Activated naive CD8-positive, alpha-beta T cell treated with anti-CD3 and anti-CD28 coated beads, Interleukin-2, amount 50 U/mL, for 24 hours (primary cell): ENCODE results near the gene CEP131.

Source experiments
- ATAC-seq: fragments of 150-1000 bp; cut with Tn5 transposase; one replicate; pipeline ENCODE4 v1.10.0; 2021
- DNase-seq: peaks from one replicate; pipeline ENCODE4 v3.0.0; 2021
- H3K27ac Mint-ChIP-seq: one replicate; pipeline ENCODE4 v1.8.0; 2021; ENCODE audit warnings: mild to moderate bottlenecking, mixed read lengths
- H3K27me3 Mint-ChIP-seq: one replicate; pipeline ENCODE4 v1.8.0; 2021; ENCODE audit warnings: mixed read lengths
- H3K36me3 Mint-ChIP-seq: one replicate; pipeline ENCODE4 v1.8.0; 2021; ENCODE audit warnings: low read depth, mixed read lengths
- H3K4me1 Mint-ChIP-seq: one replicate; pipeline ENCODE4 v1.8.0; 2021; ENCODE audit warnings: mixed read lengths
- H3K4me3 Mint-ChIP-seq: one replicate; pipeline ENCODE4 v1.8.0; 2021; ENCODE audit warnings: mild to moderate bottlenecking, moderate library complexity, mixed read lengths
- H3K9me3 Mint-ChIP-seq: one replicate; pipeline ENCODE4 v1.8.0; 2021; ENCODE audit warnings: mixed read lengths

The CEP131 gene

DNA sequence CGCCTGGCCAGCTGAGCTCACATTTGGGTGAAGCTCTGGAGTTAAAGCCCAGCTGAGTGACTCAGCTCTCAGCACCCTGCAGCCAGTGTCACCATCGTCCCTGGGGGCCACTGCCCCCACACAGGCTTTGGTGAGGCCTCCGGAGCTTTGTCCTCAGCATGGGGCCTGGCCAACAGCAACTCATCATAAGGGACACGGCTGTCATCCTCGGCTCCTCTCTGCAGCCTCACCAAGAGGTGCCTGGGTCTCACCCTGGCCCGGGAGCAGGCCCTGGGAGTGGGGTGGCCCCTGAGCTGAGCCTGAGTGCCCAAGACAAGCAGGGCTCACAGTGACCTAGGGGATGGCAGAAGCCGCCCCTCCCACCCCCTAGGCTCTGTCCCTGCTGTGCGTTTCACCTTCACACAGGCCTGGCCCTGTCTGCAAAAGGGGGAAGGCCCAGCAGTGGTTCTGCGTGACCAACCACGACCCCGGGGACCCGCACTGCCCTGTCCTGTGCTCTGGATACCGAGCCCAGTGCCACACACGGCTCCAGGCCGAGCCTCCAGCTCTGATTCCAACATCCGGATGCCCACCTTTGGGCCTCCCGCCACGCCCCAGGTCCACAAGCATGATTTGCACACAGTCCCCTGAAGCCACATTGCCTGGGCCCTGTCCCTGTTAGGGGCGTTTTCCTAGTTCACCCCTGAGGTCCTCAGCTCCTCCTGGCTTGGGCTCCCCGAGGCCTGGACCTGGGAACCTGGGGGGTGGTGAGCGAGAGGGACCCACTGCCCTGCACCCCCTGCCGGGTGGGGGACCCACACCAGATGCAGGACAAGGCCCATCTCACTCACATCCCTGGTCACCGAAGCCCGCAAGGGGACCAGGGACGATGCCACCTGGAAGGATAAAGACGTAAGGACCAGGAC is 34.9 kb downstream of the CEP131 start:
- Mint-ChIP-seq H3K4me1 (no peaks in the 10 kb centered on the region), H3K27ac (no peak overlapping the region), H3K4me3 (no peak overlapping the region), H3K36me3 (no peaks in the 10 kb centered on the region), H3K9me3 (no peaks in the 10 kb centered on the region), H3K27me3 (peaks cover 5% of the 10 kb centered on the region)
- DNase-seq (no peak), ATAC-seq (no peak)

DNA sequence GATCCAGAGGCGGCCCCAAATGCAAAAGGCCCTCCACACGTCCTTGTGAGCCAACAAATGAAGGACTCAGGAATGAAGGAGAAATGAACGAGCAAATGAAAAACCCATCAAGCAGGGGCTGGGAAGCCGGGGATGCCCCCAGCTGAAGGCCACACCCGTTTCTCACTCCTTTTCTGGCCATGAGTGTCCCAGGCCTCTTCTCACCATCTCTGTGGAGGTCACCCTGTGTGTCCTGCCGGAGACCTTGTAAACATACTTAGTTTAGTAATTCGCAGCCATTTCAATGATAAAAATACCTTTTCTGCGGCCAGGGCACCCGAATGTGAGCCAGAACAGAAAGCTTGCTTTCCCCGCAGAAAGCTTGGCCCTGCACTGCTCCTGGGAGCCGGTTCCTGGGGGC is 35.6 kb downstream of the CEP131 start:
- peaks cover 5% of the 10 kb centered on the region for H3K27me3 Mint-ChIP-seq
- H3K9me3 Mint-ChIP-seq = no peaks in the 10 kb centered on the region
- H3K27ac Mint-ChIP-seq = no peak overlapping the region
- DNase-seq = no peak
- H3K4me1 Mint-ChIP-seq = no peaks in the 10 kb centered on the region
- H3K4me3 Mint-ChIP-seq = no peak overlapping the region
- H3K36me3 Mint-ChIP-seq = no peaks in the 10 kb centered on the region
- ATAC-seq = no peak

DNA sequence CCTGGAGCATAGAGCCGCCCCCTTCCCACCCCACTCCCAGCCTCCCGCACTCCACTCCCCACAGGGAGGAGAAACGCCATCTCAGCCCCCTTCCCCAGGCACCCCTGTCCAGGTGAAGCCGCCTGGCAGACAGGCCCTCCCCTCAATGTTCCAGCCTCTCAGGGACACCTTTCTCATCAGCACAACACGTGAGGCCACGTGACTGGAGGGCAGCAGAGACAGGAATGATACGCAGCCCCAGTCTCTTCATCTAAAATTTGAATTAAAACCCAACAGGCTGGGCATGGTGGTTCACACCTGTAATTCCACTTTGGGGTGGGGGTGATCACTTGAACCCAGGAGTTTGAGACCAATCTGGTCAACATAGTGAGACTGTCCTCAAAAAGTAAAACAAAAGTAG is 36.6 kb downstream of the CEP131 start:
- DNase-seq (no peak), ATAC-seq (no peak)
- no peak overlapping the region for H3K4me3 Mint-ChIP-seq
- H3K4me1 Mint-ChIP-seq = no peaks in the 10 kb centered on the region
- H3K27ac Mint-ChIP-seq = no peak overlapping the region
- peaks cover 5% of the 10 kb centered on the region for H3K27me3 Mint-ChIP-seq
- no peaks in the 10 kb centered on the region for H3K36me3 Mint-ChIP-seq
- no peaks in the 10 kb centered on the region for H3K9me3 Mint-ChIP-seq

DNA sequence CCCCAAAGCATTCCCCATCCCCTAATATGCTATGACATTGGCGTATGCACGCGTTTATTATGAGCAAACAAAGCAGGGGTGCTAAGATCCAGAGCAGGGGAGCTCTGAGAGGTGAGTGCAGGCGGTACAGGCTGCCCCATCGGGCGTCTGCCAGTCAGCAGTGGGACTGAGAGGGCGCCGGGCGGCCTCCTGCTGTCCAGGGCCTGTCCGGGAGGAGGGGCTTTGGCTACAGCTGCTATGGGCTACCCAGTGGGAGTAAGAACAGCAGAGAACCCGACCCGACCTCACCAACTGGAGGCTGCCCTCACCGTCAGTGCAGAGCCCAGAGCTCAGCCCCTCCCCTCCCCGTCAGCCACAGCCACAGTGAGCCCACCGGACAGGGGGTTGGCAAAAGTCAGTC is 38.2 kb downstream of the CEP131 start:
- Mint-ChIP-seq H3K4me1 (no peaks in the 10 kb centered on the region), H3K27ac (no peak overlapping the region), H3K4me3 (no peak overlapping the region), H3K9me3 (no peaks in the 10 kb centered on the region), H3K36me3 (no peaks in the 10 kb centered on the region), H3K27me3 (peaks cover 5% of the 10 kb centered on the region)
- DNase-seq (no peak), ATAC-seq (no peak)

DNA sequence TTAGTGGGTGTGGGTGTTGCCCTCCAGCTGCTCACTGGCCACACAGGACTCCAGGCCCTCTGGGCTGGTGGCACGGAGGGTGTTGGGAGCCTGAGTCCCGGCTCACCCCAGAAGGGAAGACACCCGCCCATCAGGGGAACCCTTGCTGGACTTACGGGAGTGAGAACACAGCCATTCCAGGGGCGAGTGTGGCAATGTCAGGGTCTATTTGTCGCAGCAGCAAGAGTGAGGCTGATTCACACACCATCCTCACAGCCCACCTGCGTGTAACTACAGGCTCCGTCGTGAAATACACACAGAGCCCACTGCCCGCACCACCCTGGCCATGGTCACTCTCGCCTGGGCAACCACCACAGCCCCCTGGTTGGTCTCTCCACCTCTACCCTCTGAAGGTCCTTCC is 39.0 kb downstream of the CEP131 start:
- no peak overlapping the region for H3K27ac Mint-ChIP-seq
- ATAC-seq = no peak
- H3K4me3 Mint-ChIP-seq = no peak overlapping the region

DNA sequence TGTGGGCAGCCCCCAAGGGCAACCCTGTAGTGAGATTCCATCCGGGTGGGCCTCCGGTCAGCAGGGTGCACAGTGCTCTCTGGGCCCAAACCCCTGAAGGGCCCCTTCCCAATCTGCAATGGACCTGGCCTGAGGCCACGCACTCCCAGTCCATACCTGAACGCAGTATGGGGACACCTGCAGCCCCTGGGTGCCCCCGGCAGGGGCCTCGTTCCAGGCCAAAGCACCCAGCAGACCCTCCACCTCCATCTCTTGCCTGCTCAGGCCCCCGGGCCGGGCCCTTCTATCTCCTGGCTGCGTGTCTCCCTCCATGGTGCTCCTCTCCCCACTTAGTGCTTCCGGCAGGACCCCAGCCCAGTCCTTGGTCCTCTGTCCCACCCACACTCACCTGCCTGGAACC is 39.4 kb downstream of the CEP131 start:
- Mint-ChIP-seq H3K4me3 (no peak overlapping the region), H3K27me3 (peaks cover 5% of the 10 kb centered on the region), H3K27ac (no peak overlapping the region), H3K36me3 (no peaks in the 10 kb centered on the region), H3K4me1 (no peaks in the 10 kb centered on the region), H3K9me3 (no peaks in the 10 kb centered on the region)
- no peak for DNase-seq
- ATAC-seq = no peak

More for the DNA sequence above, 39.0 kb downstream of the CEP131 start:
- H3K27me3 Mint-ChIP-seq = peaks cover 5% of the 10 kb centered on the region
- DNase-seq = no peak
- no peaks in the 10 kb centered on the region for H3K9me3 Mint-ChIP-seq
- no peaks in the 10 kb centered on the region for H3K4me1 Mint-ChIP-seq
- no peaks in the 10 kb centered on the region for H3K36me3 Mint-ChIP-seq

DNA sequence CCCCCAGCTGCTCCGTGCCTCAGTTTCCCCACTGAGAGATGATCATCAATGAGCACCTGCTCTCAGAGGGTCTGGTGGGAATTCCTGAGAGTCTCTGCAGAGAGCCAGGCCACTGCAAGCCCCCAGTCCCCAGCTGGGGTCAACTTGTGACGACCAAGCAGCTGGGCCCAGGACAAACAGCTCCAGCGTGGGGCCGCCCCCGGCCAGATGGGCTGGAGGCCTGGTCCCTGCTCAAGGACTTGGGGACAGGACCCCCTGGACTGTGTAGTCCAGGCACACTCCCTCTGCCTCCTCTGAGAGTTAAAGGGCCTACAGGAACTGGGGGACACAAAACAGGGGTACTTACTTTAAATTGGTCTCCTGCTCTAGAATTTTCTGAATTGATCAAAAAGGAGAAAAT is 40.2 kb downstream of the CEP131 start:
- Mint-ChIP-seq H3K27me3 (peaks cover 5% of the 10 kb centered on the region), H3K9me3 (no peaks in the 10 kb centered on the region), H3K4me1 (no peaks in the 10 kb centered on the region), H3K36me3 (no peaks in the 10 kb centered on the region), H3K4me3 (no peak overlapping the region), H3K27ac (no peak overlapping the region)
- DNase-seq = no peak
- no peak for ATAC-seq

DNA sequence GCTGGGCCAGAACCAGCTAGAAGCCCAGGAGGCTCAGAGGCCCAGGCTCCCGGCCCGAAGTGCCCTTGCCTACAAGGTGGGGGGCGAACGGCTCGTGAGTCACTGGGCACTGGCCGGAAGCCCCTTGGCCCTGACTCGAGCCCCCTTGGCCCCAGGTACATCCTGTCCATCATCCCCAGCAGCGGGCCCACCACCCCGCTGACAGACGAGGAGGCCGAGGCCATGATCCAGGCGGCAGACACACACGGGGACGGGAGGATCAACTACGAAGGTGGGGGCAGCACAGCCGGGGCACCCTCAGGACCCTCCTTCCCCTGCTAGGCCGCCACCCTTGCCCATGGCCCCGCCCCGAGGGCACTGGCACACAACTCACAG is 41.0 kb downstream of the CEP131 start:
- ATAC-seq (no peak), DNase-seq (no peak)
- Mint-ChIP-seq H3K4me1 (no peaks in the 10 kb centered on the region), H3K27ac (no peak overlapping the region), H3K4me3 (no peak overlapping the region), H3K27me3 (peaks cover 5% of the 10 kb centered on the region), H3K9me3 (no peaks in the 10 kb centered on the region), H3K36me3 (no peaks in the 10 kb centered on the region)

DNA sequence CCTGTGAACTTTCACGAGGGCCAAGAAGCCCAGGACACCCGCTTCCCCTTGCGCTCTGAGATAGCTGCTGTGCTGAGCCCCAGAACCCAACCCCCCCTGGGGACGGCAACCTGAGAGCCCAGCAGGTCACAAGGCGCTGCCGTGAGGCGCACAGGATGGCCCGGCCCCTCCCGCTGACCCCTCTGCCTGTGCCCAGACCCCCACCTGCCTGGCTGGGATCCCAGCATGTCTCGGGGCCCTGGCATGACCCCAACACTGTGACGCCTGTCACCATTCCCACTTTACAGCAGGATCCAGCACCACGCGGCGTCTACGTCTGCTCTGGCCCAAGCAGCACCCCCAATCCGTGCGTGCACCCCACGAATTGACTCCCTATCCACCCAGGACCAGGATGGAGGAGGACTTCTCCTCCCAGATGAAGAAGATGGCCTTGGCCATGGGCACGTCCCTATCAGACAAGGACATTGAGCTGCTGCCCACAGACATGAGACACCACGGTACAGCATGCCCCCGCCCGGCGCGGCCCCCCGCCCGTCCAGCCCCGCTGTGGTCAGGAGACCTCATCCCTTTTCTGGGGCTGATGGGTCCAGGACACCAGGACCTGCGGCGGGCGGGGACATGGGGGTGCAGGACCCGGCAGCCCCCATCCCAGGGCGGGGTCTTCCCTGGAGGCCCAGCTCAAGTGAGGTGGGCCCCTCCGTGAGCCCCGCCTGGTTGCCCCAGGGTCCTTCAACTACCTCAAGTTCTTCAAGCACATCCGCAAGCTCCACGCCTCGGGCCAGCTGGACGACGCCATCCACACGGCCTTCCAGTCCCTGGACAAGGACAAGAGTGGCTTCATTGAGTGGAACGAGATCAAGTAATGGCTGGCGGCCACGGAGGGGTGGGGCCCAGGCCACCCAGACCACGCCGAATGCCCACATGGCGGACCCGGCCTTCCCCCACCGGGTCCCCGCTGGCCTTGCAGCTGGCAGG is 41.6 kb downstream of the CEP131 start:
- no peak overlapping the region for H3K4me3 Mint-ChIP-seq
- H3K4me1 Mint-ChIP-seq = no peaks in the 10 kb centered on the region
- no peak overlapping the region for H3K27ac Mint-ChIP-seq

DNA sequence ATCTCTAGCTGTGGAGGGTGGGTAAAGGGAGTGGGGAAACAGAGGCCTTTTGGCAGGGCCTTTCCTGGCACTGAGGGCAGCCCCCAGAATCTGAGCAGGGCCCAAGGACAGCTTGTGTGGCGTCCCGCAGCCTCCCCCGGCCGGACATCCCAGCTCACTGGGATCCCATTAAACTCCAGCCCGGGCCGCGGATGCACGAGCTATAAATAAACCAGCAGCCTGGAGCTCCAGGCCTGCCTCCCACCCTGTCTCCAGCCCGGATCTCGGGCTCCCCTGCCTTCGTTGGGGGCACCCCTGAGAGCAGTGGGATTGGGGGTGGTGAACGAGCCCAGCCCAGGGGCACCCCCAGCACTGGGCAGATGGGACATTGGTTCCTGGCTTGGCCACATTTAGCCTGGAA is 42.9 kb downstream of the CEP131 start:
- Mint-ChIP-seq H3K27ac (no peak overlapping the region), H3K36me3 (no peaks in the 10 kb centered on the region), H3K4me3 (no peak overlapping the region), H3K4me1 (no peaks in the 10 kb centered on the region), H3K27me3 (peaks cover 5% of the 10 kb centered on the region), H3K9me3 (no peaks in the 10 kb centered on the region)
- DNase-seq (no peak), ATAC-seq (no peak)

More for the DNA sequence above, 41.6 kb downstream of the CEP131 start:
- ATAC-seq (no peak), DNase-seq (no peak)
- Mint-ChIP-seq H3K9me3 (no peaks in the 10 kb centered on the region), H3K27me3 (peaks cover 5% of the 10 kb centered on the region), H3K36me3 (no peaks in the 10 kb centered on the region)

DNA sequence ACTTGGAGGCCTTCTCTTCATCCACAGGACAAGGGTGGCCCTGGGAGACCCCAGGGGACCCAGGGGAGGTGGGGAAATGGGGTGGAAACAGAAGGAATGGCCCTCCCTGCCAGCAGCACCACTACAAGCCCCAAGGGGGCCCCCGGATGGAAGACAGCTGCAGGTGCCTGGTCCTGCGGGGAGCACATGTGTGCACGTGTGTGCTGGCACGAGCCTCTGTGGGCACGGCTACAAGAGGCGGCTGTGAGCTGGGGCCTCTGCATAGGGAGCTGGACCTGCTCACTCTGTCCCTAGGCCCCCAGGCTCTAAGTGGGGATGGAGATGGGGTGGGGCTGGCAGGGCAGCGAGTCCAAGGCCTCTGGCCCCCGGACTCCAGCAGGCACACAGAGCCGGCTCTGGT is 43.5 kb downstream of the CEP131 start:
- Mint-ChIP-seq H3K9me3 (no peaks in the 10 kb centered on the region), H3K36me3 (no peaks in the 10 kb centered on the region), H3K27ac (no peak overlapping the region), H3K4me3 (no peak overlapping the region), H3K4me1 (no peaks in the 10 kb centered on the region), H3K27me3 (peaks cover 3% of the 10 kb centered on the region)
- DNase-seq = no peak
- ATAC-seq = no peak

DNA sequence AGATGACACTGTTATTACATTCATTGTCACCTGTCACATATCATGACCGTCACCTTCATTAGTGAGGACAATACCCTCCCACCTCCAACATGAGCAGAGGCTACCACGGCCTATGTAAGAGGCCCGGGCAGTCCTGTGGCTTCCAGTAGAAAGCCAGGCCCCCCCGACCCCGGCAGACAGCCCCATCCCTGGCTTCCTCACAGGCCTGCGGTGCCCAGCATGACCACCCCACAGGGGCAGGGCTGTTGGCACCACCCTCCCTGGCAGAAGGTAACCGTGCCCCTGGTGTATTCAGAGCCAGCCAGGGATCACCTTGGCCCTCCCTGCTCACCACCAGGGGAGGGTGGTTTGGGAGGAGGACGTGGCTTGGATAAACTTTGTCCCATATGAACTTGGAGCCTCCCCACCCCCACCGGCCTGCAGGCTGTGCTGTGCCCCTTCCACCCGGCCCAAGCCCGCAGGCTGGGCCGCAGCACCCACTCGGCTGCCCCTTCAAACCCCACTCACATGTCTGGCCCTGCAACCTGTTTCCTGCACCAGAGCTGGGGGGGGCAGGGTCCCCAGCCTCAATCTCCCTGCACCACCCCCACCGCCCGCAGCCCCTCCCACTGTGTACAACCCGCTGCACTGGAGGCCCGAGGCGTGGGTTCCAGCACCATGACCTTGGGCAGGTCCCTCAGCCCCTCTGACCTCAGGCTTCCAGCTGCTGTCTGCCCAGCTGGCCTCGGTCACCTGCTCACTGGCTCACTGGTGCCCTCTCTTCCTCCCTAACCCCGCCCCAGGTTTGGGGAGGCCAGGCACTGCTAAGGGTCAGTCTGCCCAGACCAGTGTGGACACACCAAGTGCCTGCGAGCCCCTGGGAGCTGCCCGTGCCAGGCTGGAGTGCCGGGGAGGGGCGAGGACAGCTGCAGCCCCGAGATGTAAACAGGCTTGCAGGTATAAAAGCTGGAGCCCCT is 44.4 kb downstream of the CEP131 start:
- ATAC-seq = no peak
- no peak for DNase-seq
- Mint-ChIP-seq H3K4me1 (no peaks in the 10 kb centered on the region), H3K4me3 (no peak overlapping the region), H3K36me3 (no peaks in the 10 kb centered on the region), H3K27ac (no peak overlapping the region), H3K9me3 (no peaks in the 10 kb centered on the region), H3K27me3 (no peaks in the 10 kb centered on the region)

DNA sequence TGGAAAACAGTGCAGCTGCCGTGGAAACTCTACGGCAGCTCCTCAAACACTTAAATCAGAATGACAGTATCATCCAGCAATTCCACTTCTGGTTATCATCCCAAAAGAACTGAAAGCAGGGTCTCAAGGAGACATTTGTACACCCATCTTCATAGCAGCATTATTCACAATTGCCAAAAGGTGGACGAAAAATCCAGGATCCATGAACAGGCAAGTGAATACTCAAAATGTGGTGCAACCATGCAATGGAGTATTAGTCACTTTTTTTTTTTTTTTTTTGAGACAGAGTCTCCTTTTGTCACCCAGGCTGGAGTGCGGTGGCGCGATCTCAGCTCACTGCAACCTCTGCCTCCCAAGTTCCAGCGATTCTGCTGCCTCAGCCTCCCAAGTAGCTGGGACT is 46.1 kb downstream of the CEP131 start:
- DNase-seq (no peak), ATAC-seq (no peak)
- no peak overlapping the region for H3K4me3 Mint-ChIP-seq
- H3K9me3 Mint-ChIP-seq = no peaks in the 10 kb centered on the region
- no peaks in the 10 kb centered on the region for H3K4me1 Mint-ChIP-seq
- no peaks in the 10 kb centered on the region for H3K27me3 Mint-ChIP-seq
- H3K36me3 Mint-ChIP-seq = no peaks in the 10 kb centered on the region
- no peak overlapping the region for H3K27ac Mint-ChIP-seq

DNA sequence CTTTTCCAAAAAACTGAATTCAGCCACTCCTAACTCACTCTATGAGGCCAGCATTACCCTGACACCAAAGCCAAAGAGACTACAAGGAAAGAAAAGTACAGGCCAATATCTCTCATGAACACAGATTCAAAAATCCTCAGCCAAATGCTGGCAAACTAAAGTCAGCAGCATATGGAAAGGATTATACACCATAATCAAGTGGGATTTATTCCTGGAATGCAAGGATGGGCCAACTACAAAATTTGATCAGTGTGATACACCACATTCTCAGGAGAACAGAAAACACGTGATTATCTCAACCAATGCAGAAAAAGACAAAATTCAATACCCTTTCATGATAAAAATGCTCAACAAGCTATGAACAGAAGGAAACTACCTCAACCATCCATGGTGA is 49.0 kb downstream of the CEP131 start:
- Mint-ChIP-seq H3K4me3 (no peak overlapping the region), H3K9me3 (no peaks in the 10 kb centered on the region), H3K4me1 (no peaks in the 10 kb centered on the region), H3K27ac (no peak overlapping the region), H3K27me3 (no peaks in the 10 kb centered on the region), H3K36me3 (no peaks in the 10 kb centered on the region)
- ATAC-seq = no peak
- DNase-seq = no peak
